ENCODE data around the gene PRDM16. TPM values are rescaled to one million over a fixed set of nuclear protein-coding genes. Genes with fewer than 3 reads are reported as not detected.

PRDM16 gene
- total RNA-seq, 1 experiment from 2014 or later, result 0.17 TPM

DNA sequence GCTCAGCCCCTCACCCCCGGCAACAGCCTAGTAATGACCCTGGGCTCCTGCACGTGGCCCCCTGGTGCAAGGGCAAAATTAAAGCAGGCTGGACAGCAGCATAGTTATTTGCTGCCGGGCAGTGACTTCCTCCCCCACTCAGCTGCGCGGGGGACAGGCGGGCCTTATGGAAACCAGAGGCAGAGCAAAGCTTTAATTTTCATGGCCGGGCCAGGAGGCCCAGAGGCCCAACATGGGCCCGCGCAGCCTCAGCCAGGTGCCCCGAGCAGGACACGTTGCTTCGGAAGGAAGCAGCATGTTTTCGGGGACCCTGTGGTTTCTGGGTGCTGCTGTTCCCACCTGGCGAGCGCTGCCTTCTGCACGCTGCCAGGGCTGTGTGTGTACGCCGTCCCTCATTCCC lies 295.5 kb downstream of the PRDM16 start:
- no peak overlapping the region for H3K4me2 ChIP-seq (ENCODE audit: insufficient read depth, insufficient read length, low read length)
- no peak for DNase-seq
- no peak overlapping the region for H3K23ac ChIP-seq (ENCODE audit: insufficient read length, low read depth, low read length)
- H3K56ac ChIP-seq (ENCODE audit: insufficient read length, low read depth, low read length), result no peak overlapping the region
- H3T11ph ChIP-seq (ENCODE audit: low read length), result no peak overlapping the region
- H3K9ac ChIP-seq (ENCODE audit: extremely low read depth, insufficient read length, low read length), result no peak overlapping the region
- H2AFZ ChIP-seq (ENCODE audit: low read length), result no peak overlapping the region
- H3K18ac ChIP-seq (ENCODE audit: insufficient read length, low read depth, low read length), result no peak overlapping the region
- H3K23me2 ChIP-seq (ENCODE audit: insufficient read length, low read depth, low read length, poor library complexity, severe bottlenecking), result no peaks in the 10 kb centered on the region
- no peak overlapping the region; a peak in 1 of 7 replicates for H3K27ac Mint-ChIP-seq
- H4K8ac ChIP-seq (replicated peaks; ENCODE audit: insufficient read length, low read depth, low read length), result no peak overlapping the region
- no peak overlapping the region for H4K5ac ChIP-seq (ENCODE audit: insufficient read length, low read depth, low read length)
- peaks cover 3% of the 10 kb centered on the region for H4K20me1 ChIP-seq (ENCODE audit: control insufficient read depth, insufficient read depth, insufficient read length)
- H3K79me2 ChIP-seq (ENCODE audit: insufficient read depth, low read length), result no peaks in the 10 kb centered on the region
- no peak overlapping the region for H2AK5ac ChIP-seq (ENCODE audit: insufficient read length, low read length)
- H2BK15ac ChIP-seq (ENCODE audit: low read depth, low read length), result no peak overlapping the region
- no peak overlapping the region for H2BK120ac ChIP-seq (ENCODE audit: low read depth, low read length, poor library complexity, severe bottlenecking)
- no peak overlapping the region for H3K27ac ChIP-seq (ENCODE audit: insufficient read length, low read depth, low read length)
- H2BK5ac ChIP-seq (ENCODE audit: insufficient read length, low read length), result no peak overlapping the region
- H2BK12ac ChIP-seq (ENCODE audit: insufficient read length, low read depth, low read length), result no peak overlapping the region
- peaks cover 16 to 25% of the 10 kb centered on the region in 2 experiments for H3K4me1 Mint-ChIP-seq
- peaks cover 21% of the 10 kb centered on the region for H3K27me3 Mint-ChIP-seq (ENCODE audit: low read depth)
- no peak overlapping the region for H3K4ac ChIP-seq (ENCODE audit: low read depth, low read length)
- TF ChIP-seq, protein P1, sequence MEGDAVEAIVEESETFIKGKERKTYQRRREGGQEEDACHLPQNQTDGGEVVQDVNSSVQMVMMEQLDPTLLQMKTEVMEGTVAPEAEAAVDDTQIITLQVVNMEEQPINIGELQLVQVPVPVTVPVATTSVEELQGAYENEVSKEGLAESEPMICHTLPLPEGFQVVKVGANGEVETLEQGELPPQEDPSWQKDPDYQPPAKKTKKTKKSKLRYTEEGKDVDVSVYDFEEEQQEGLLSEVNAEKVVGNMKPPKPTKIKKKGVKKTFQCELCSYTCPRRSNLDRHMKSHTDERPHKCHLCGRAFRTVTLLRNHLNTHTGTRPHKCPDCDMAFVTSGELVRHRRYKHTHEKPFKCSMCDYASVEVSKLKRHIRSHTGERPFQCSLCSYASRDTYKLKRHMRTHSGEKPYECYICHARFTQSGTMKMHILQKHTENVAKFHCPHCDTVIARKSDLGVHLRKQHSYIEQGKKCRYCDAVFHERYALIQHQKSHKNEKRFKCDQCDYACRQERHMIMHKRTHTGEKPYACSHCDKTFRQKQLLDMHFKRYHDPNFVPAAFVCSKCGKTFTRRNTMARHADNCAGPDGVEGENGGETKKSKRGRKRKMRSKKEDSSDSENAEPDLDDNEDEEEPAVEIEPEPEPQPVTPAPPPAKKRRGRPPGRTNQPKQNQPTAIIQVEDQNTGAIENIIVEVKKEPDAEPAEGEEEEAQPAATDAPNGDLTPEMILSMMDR (conservative IDR thresholded peaks at IDR 0.05), result no peak
- H3K36me3 Mint-ChIP-seq (ENCODE audit: insufficient read depth in 1 of 3, low read depth in 3 of 3), result no peaks in the 10 kb centered on the region
- H4K91ac ChIP-seq (ENCODE audit: insufficient read length, low read depth, low read length), result no peak overlapping the region
- no CpG with 5 or more reads among the region's 18 CpGs for WGBS (ENCODE audit: extremely low coverage, insufficient read length, low lambda C conversion rate)
- no peaks in the 10 kb centered on the region for H3K9me3 ChIP-seq (ENCODE audit: control insufficient read depth, low read depth, low read length)
- H3K79me1 ChIP-seq (ENCODE audit: insufficient read depth, low read depth, low read length, poor library complexity, severe bottlenecking), result no peaks in the 10 kb centered on the region
- H3K27me3 ChIP-seq (ENCODE audit: insufficient read depth, low read length), result no peaks in the 10 kb centered on the region
- H2BK20ac ChIP-seq (ENCODE audit: low read depth, low read length, poor library complexity, severe bottlenecking), result no peak overlapping the region
- no peak overlapping the region for H3K4me3 Mint-ChIP-seq
- H3K4me1 ChIP-seq (ENCODE audit: insufficient read depth, low read length), result peaks cover 4% of the 10 kb centered on the region; the same call in 1 of the 2 replicates
- H3K14ac ChIP-seq (ENCODE audit: insufficient read depth, low read length), result no peak overlapping the region
- no peaks in the 10 kb centered on the region for H3K9me3 Mint-ChIP-seq

Data from H9 (cell line).